ENCODE measurements around the gene FNBP1L. TPM values are rescaled to one million over a fixed set of nuclear protein-coding genes. Genes with fewer than 3 reads are reported as not detected.
"Not testable (repeated sequence)": the region's sequence is repeated elsewhere in the genome, so short reads cannot be mapped to it uniquely, and the experiment has no call there.

FNBP1L gene
- total RNA-seq, 1 donor from 2014 or later: 14.9 TPM

- DNase-seq (ENCODE audit: low read depth): not testable (repeated sequence)
These were observed 143.4 kb downstream of the FNBP1L start for GRCh38 chr1:93591291-93591675.

- DNase-seq (ENCODE audit: low read depth): peak; percentile 45
These were observed 144.0 kb downstream of the FNBP1L start for GRCh38 chr1:93591676-93592550.

GRCh38 chr1:93592551-93592949 is 144.6 kb downstream of the FNBP1L start:
- DNase-seq (ENCODE audit: low read depth): peak; percentile 47

GRCh38 chr1:93593854-93594602 is 146.1 kb downstream of the FNBP1L start:
- no peak for DNase-seq (ENCODE audit: low read depth)

- no peak for DNase-seq (ENCODE audit: low read depth)
These were observed 146.6 kb downstream of the FNBP1L start for GRCh38 chr1:93594603-93594880.

- DNase-seq (ENCODE audit: low read depth): peak; percentile 53
These were observed 147.3 kb downstream of the FNBP1L start for GRCh38 chr1:93595266-93595665.

GRCh38 chr1:93595743-93596142 is 147.8 kb downstream of the FNBP1L start:
- no peak for DNase-seq (ENCODE audit: low read depth)

- peak; percentile 60 for DNase-seq (ENCODE audit: low read depth)
These were observed 148.6 kb downstream of the FNBP1L start for GRCh38 chr1:93596329-93597089.

- DNase-seq (ENCODE audit: low read depth): no peak
These were observed 149.8 kb downstream of the FNBP1L start for GRCh38 chr1:93597709-93598108.

- DNase-seq (ENCODE audit: low read depth): no peak
These were observed 150.5 kb downstream of the FNBP1L start for GRCh38 chr1:93598396-93598795.

- no peak for DNase-seq (ENCODE audit: low read depth)
These were observed 151.0 kb downstream of the FNBP1L start for GRCh38 chr1:93598861-93599439.

GRCh38 chr1:93599479-93599878 is 151.6 kb downstream of the FNBP1L start:
- DNase-seq (ENCODE audit: low read depth): no peak

GRCh38 chr1:93600663-93601062 is 152.7 kb downstream of the FNBP1L start:
- no peak for DNase-seq (ENCODE audit: low read depth)

GRCh38 chr1:93601686-93602085 is 153.8 kb downstream of the FNBP1L start:
- DNase-seq (ENCODE audit: low read depth): no peak

GRCh38 chr1:93602101-93602500 is 154.2 kb downstream of the FNBP1L start:
- DNase-seq (ENCODE audit: low read depth): no peak

- no peak for DNase-seq (ENCODE audit: low read depth)
These were observed 155.2 kb downstream of the FNBP1L start for GRCh38 chr1:93603106-93603505.

- DNase-seq (ENCODE audit: low read depth): no peak
These were observed 155.7 kb downstream of the FNBP1L start for GRCh38 chr1:93603601-93604000.
